HEK293 (cell line): ENCODE data around the gene R3HDM4.
A peak's percentile ranks its signal among the peaks of the same experiment; 100 is the strongest.

Experiments
- CTCF ChIA-PET: fragments of 350-600 bp; formaldehyde crosslinking; extraction: SDS; loops from one replicate; lab custom pipeline; 2021; ENCODE audit warnings: antibody characterized with exemption; lab: Yijun Ruan, JAX
- POLR2A ChIA-PET: fragments of 300-600 bp; formaldehyde crosslinking; extraction: SDS; loops from one replicate; lab custom pipeline; 2020; ENCODE audit warnings: antibody characterized with exemption, inconsistent platforms; lab: Yijun Ruan, JAX
- H3K27ac ChIP-seq: fragments of 200-500 bp; sonication (Bioruptor generic); 2 replicates; pipeline ENCODE4 v1.5.1; 2014; ENCODE audit warnings: low read depth, low read length, control low read depth, inconsistent platforms; ENCODE audit errors: extremely low read depth
- H3K36me3 ChIP-seq, 2 experiments: fragments of 200-500 bp in 1 of 2; sonication (Bioruptor generic) in 1 of 2; 1 replicate in 1 of 2; 2 replicates in 1 of 2; pipeline ENCODE4 v1.5.1; 2014 to 2017; ENCODE audit warnings: inconsistent platforms in 2 of 2, low read length in 2 of 2; ENCODE audit not compliant: control insufficient read depth in 2 of 2, insufficient read depth in 1 of 2
- H3K4me1 ChIP-seq: fragments of 200-500 bp; sonication (Bioruptor generic); 2 replicates; pipeline ENCODE4 v1.5.1; 2014; ENCODE audit warnings: mild to moderate bottlenecking, low read length, inconsistent platforms; ENCODE audit not compliant: control insufficient read depth, insufficient read depth
- H3K4me3 ChIP-seq: 2 replicates; pipeline ENCODE4 v1.5.1; 2011; ENCODE audit warnings: low read depth, mild to moderate bottlenecking, control low read depth, low read length, moderate library complexity
- H3K9me3 ChIP-seq: fragments of 200-500 bp; sonication (Bioruptor generic); 2 replicates; pipeline ENCODE4 v1.5.1; 2014; ENCODE audit warnings: low read depth, low read length, inconsistent platforms; ENCODE audit not compliant: control insufficient read depth, insufficient read depth
- EGR2 ChIP-seq: fragments of 450-650 bp; formaldehyde crosslinking; IDR thresholded peaks from 2 replicates; pipeline ENCODE4 v1.5.1; 2016; ENCODE audit warnings: low read depth, missing biosample characterization, missing genetic modification characterization
- KLF1 ChIP-seq: fragments of 450-650 bp; formaldehyde crosslinking; IDR thresholded peaks from 2 replicates; pipeline ENCODE4 v1.5.1; 2016; ENCODE audit warnings: missing biosample characterization, missing genetic modification characterization
- KLF10 ChIP-seq: fragments of 450-650 bp; IDR thresholded peaks from 2 replicates; pipeline ENCODE4 v1.5.1; 2018; ENCODE audit warnings: missing biosample characterization, mild to moderate bottlenecking, missing genetic modification characterization
- KLF7 ChIP-seq: fragments of 450-650 bp; formaldehyde crosslinking; IDR thresholded peaks from 2 replicates; pipeline ENCODE4 v1.5.1; 2016; ENCODE audit warnings: missing biosample characterization, missing genetic modification characterization, borderline replicate concordance
- KLF8 ChIP-seq: fragments of 450-650 bp; formaldehyde crosslinking; IDR thresholded peaks from 2 replicates; pipeline ENCODE4 v1.5.1; 2016; ENCODE audit warnings: missing biosample characterization, missing genetic modification characterization
- KLF9 ChIP-seq: fragments of 450-650 bp; formaldehyde crosslinking; IDR thresholded peaks from 2 replicates; pipeline ENCODE4 v1.5.1; 2016; ENCODE audit warnings: missing biosample characterization, missing genetic modification characterization, low read depth
- PATZ1 ChIP-seq: fragments of 450-650 bp; formaldehyde crosslinking; IDR thresholded peaks from 2 replicates; pipeline ENCODE4 v1.5.1; 2016; ENCODE audit warnings: missing biosample characterization, missing genetic modification characterization
- SP2 ChIP-seq: fragments of 450-650 bp; formaldehyde crosslinking; IDR thresholded peaks from 2 replicates; pipeline ENCODE4 v1.5.1; 2016; ENCODE audit warnings: missing biosample characterization, missing genetic modification characterization
- SP3 ChIP-seq: fragments of 450-650 bp; formaldehyde crosslinking; IDR thresholded peaks from 2 replicates; pipeline ENCODE4 v1.5.1; 2016; ENCODE audit warnings: missing biosample characterization, missing genetic modification characterization
- ZBTB20 ChIP-seq: fragments of 450-650 bp; formaldehyde crosslinking; IDR thresholded peaks from 2 replicates; pipeline ENCODE4 v1.5.1; 2016; ENCODE audit warnings: missing biosample characterization, missing genetic modification characterization
- ZBTB44 ChIP-seq: fragments of 450-650 bp; IDR thresholded peaks from 2 replicates; pipeline ENCODE4 v1.5.1; 2018; ENCODE audit warnings: missing biosample characterization, mild to moderate bottlenecking, missing genetic modification characterization
- ZNF248 ChIP-seq: fragments of 450-650 bp; formaldehyde crosslinking; IDR thresholded peaks from 2 replicates; pipeline ENCODE4 v1.5.1; 2017; ENCODE audit warnings: missing biosample characterization, missing genetic modification characterization
- ZNF354C ChIP-seq: fragments of 450-650 bp; formaldehyde crosslinking; IDR thresholded peaks from 2 replicates; pipeline ENCODE4 v1.5.1; 2016; ENCODE audit warnings: missing biosample characterization, missing genetic modification characterization, low read depth, borderline replicate concordance
- ZNF362 ChIP-seq: fragments of 450-650 bp; formaldehyde crosslinking; IDR thresholded peaks from 2 replicates; pipeline ENCODE4 v1.5.1; 2016; ENCODE audit warnings: missing biosample characterization, missing genetic modification characterization
- ZNF600 ChIP-seq: fragments of 450-650 bp; formaldehyde crosslinking; IDR thresholded peaks from 2 replicates; pipeline ENCODE4 v1.5.1; 2016; ENCODE audit warnings: missing biosample characterization, missing genetic modification characterization
- ZNF707 ChIP-seq: fragments of 450-650 bp; formaldehyde crosslinking; IDR thresholded peaks from 2 replicates; pipeline ENCODE4 v1.5.1; 2016; ENCODE audit warnings: missing biosample characterization, missing genetic modification characterization

Gene R3HDM4

GRCh38 chr19:862581-863314 lies 50.3 kb downstream of the R3HDM4 start:
- H3K27ac ChIP-seq: no peak overlapping the region
- H3K9me3 ChIP-seq: no peaks in the 10 kb centered on the region
- H3K4me3 ChIP-seq: no peak overlapping the region
- ChIA-PET CTCF (interaction anchor here (0.9 to 1.8 kb wide), 3 partner anchors 58 to 99 kb away, joined by 3 to 10 read pairs (median 5); no protein-coding TSS in a partner anchor), POLR2A (interaction anchor here (0.5 to 1.4 kb wide), 2 partner anchors 16 to 30 kb away, joined by 3 to 6 read pairs; partner anchors contain the start of genes MED16 and RNU6-9)
- peaks cover 0 to 5% of the 10 kb centered on the region in 2 experiments; a peak in 1 of 3 replicates for H3K36me3 ChIP-seq
- TF ChIP-seq PATZ1 (tag by site-specific recombination): no peak
- TF ChIP-seq ZNF248 (tag by site-specific recombination): no peak
- TF ChIP-seq KLF1: peak; percentile 22
- TF ChIP-seq KLF7 (tag by site-specific recombination): 0 out of 2 replicates have a peak, but pooled peaks have one; percentile 13
- peak; percentile 85 for TF ChIP-seq KLF9 (tag by site-specific recombination)
- no peak for TF ChIP-seq ZNF354C (tag by site-specific recombination)
- peak; percentile 28; the same call in 1 of the 2 replicates for TF ChIP-seq KLF8 (tag by site-specific recombination)
- peak; percentile 51; the same call in 1 of the 2 replicates for TF ChIP-seq ZNF600 (tag by site-specific recombination)
- TF ChIP-seq ZNF707 (tag by site-specific recombination): no peak
- H3K4me1 ChIP-seq: no peaks in the 10 kb centered on the region

- Histone ChIP-seq H3K9me3 (no peaks in the 10 kb centered on the region), H3K4me3 (no peak overlapping the region), H3K27ac (no peak overlapping the region), H3K4me1 (no peaks in the 10 kb centered on the region)
- TF ChIP-seq EGR2 (tag by site-specific recombination) (0 out of 2 replicates have a peak, but pooled peaks have one; percentile 8), KLF10 (tag by site-specific recombination) (peak; percentile 17; the same call in 1 of the 2 replicates), SP3 (tag by site-specific recombination) (0 out of 2 replicates have a peak, but pooled peaks have one; percentile 17), KLF1 (peak; percentile 77), ZBTB44 (tag by site-specific recombination) (peak; percentile 47; the same call in 1 of the 2 replicates), SP2 (tag by site-specific recombination) (peak; percentile 47), KLF9 (tag by site-specific recombination) (peak; percentile 10; the same call in 1 of the 2 replicates), ZBTB20 (no peak), ZNF362 (no peak)
- TF ChIP-seq, all 188 proteins: peak for 7
- ChIA-PET CTCF (interaction anchor here (0.6 to 1.0 kb wide), 2 partner anchors 11 to 59 kb away, joined by 3 read pairs; no protein-coding TSS in a partner anchor), POLR2A (interaction anchor here (0.7 kb wide), 1 partner anchor 16 kb away, joined by 3 read pairs; no protein-coding TSS in a partner anchor)
- H3K36me3 ChIP-seq: no peaks in the 10 kb centered on the region
Measured at GRCh38 chr19:861756-862580, 51.1 kb downstream of the R3HDM4 start.
